ENCODE results near the gene BLTP3B. TPM values are rescaled to one million over a fixed set of nuclear protein-coding genes. Genes with fewer than 3 reads are reported as not detected.

The BLTP3B gene
- total RNA-seq, 1 donor from 2014 or later: 11.2 TPM

DNA sequence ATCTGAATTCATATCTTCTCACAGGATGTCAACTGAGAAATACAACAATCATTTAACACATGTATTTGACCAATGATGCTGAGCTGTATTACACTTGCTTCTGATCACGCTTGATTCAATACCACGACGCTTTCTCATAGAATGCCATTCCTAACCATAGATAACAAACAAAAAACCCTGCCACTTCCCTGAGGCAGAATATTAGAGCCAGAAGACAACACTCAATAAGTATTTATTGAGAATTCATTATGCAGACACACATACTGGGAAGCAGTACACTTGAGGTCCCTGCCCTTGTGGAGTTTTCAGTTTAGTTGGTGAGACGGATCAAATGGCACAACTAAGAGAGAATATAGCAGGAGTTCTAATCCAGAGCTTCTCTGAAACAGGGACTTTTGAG is 32.4 kb downstream of the BLTP3B start:
- no peak for DNase-seq (ENCODE audit: low read depth in 2 of 2)

DNA sequence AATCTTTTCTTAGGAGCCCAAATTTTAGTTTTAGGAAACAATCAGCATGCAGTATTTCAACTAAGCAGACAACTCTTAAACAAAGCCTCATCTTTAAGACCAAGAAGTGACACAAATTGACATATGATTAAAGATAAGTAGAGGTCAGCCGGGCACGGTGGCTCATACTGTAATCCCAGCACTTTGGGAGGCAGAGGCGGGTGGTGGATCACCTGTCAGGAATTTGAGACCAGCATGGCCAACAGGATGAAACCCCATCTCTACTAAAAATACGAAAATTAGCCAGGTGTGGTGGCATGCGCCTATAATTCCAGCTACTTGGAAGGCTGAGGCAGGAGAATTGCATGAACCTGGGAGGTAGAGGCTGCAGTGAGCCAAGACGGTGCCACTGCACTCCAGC is 35.8 kb downstream of the BLTP3B start:
- DNase-seq (ENCODE audit: low read depth in 2 of 2): no peak

DNA sequence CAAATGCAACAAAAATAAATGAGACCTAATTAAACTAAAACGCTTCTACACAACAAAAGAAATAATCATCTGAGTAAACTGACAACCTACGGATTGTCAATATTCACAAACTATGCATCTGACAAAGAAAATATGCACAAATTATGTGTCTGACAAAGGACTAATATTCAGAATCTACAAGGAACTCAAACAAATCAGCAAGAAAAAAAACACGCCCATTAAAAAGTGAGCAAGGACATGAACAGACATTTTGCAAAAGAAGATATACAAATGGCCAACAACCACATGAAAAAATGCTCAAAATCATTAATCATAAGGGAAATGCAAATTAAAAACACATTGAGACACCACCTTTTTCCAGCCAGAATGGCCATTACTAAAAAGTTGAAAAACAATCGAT is 37.0 kb downstream of the BLTP3B start:
- no peak for DNase-seq (ENCODE audit: low read depth in 2 of 2)

DNA sequence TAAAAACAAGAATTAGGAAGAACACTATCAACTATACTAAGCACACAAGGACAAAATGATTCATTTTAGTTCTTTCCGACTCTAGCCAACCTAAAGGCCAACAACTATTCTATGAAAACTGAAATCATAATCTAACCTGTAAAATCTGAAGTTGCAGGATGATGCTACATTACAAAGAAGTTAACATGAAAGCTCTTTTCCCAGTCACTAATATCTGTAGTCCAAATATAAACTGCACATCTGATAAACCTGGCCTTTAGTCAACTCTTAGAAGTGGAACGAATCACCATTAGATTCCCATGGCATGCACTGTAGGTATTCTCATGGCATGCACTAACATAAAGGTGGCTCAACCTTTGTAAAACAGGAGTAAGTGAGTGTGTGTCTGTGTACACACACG is 41.7 kb downstream of the BLTP3B start:
- no peak for DNase-seq (ENCODE audit: low read depth in 2 of 2)

Other genes starting within 250 kb of the BLTP3B start
- gene ANKS1B, start 157.9 kb downstream of the BLTP3B start, total RNA-seq: 0.13 and 0.38 TPM in 2 replicates
- gene ACTR6, start 57.9 kb upstream of the BLTP3B start, total RNA-seq: 9.5 and 9.8 TPM in 2 replicates
- gene DEPDC4, start 124.2 kb upstream of the BLTP3B start, total RNA-seq: 0.13 and 0.26 TPM in 2 replicates
- 33.4 and 38.8 TPM in 2 replicates for gene SCYL2, start 124.3 kb upstream of the BLTP3B start, total RNA-seq
- not detected in 2 replicates for gene SLC17A8, start 214.2 kb upstream of the BLTP3B start, total RNA-seq